ENCODE data around the gene ZNF469.

GRCh38 chr16:88423448-88423850, 40.7 kb downstream of the ZNF469 start:
- no peak for TF ChIP-seq CTCF (IDR thresholded peaks at IDR 0.05)
- no peak for TF ChIP-seq EP300 (IDR thresholded peaks at IDR 0.05)
- TF ChIP-seq POLR2AphosphoS5 (IDR thresholded peaks at IDR 0.05): no peak
- no peak for TF ChIP-seq POLR2A (IDR thresholded peaks at IDR 0.05)

All from upper lobe of left lung (tissue), 4 donors.